ENCODE measurements around the gene GBX1. TPM values are rescaled to one million over a fixed set of nuclear protein-coding genes. Genes with fewer than 3 reads are reported as not detected.

The GBX1 gene
- total and polyA plus RNA-seq, 2 of the 4 experiments (the other 2 are of a cell fraction) = not detected

GRCh38 chr7:151125846-151126481 is 41.5 kb downstream of the GBX1 start:
- Histone ChIP-seq H3K18ac (ENCODE audit: low read depth, low read length) (no peak overlapping the region), H3K56ac (ENCODE audit: extremely low read depth, insufficient read depth, low read length) (no peak overlapping the region), H3K4me2 (ENCODE audit: low read depth, low read length) (no peak overlapping the region), H2BK5ac (ENCODE audit: low read depth, low read length, poor library complexity, severe bottlenecking) (no peak overlapping the region), H2AK5ac (ENCODE audit: low read depth, low read length) (no peak overlapping the region), H4K20me1 (ENCODE audit: insufficient read depth, low read length) (peaks cover 32% of the 10 kb centered on the region), H3K9me3 (ENCODE audit: control insufficient read depth, insufficient read depth, low read length) (no peaks in the 10 kb centered on the region), H4K5ac (ENCODE audit: low read depth, low read length) (no peak overlapping the region), H3K36me3 (ENCODE audit: control insufficient read depth, insufficient read depth, low read length) (peaks cover 67% of the 10 kb centered on the region), H3K9ac (ENCODE audit: low read depth, low read length) (no peak overlapping the region), H3K27me3 (ENCODE audit: control insufficient read depth, insufficient read depth, low read length) (no peaks in the 10 kb centered on the region), H2AK9ac (replicated peaks; ENCODE audit: low read depth, low read length, poor library complexity) (no peak overlapping the region), H2BK20ac (ENCODE audit: low read depth, low read length) (no peak overlapping the region), H2AFZ (replicated peaks; ENCODE audit: low read length, poor library complexity) (no peak overlapping the region), H4K91ac (ENCODE audit: insufficient read depth, low read depth, low read length) (no peak overlapping the region), H4K8ac (ENCODE audit: low read depth in 2 of 2, low read length in 2 of 2) (no peak overlapping the region), H3K4me3 (ENCODE audit: insufficient read depth, low read depth, low read length) (no peak overlapping the region), H3K23ac (ENCODE audit: low read depth, low read length) (no peak overlapping the region), H3K27ac (ENCODE audit: insufficient read depth, low read length) (no peak overlapping the region), H3K79me1 (ENCODE audit: low read depth in 1 of 2, low read length in 2 of 2) (peaks cover 0 to 28% of the 10 kb centered on the region in 2 experiments; a peak in 3 of 4 replicates), H3K14ac (replicated peaks; ENCODE audit: low read depth, low read length) (no peak overlapping the region), H2BK15ac (ENCODE audit: low read depth, low read length) (no peak overlapping the region), H3K4ac (ENCODE audit: low read depth, low read length) (no peak overlapping the region), H2BK120ac (ENCODE audit: low read depth, low read length) (no peak overlapping the region), H3K4me1 (ENCODE audit: control insufficient read depth, insufficient read depth, low read length) (no peaks in the 10 kb centered on the region), H3K9me1 (ENCODE audit: insufficient read depth, low read length) (no peaks in the 10 kb centered on the region)
- ATAC-seq (ENCODE audit: low read depth) (no peak), DNase-seq (no peak)
- dilution Hi-C loops (cut with HindIII; ENCODE audit: low sequenced_read_pairs, unreplicated experiment) = no loop called here
- TF ChIP-seq RAD21 (IDR thresholded peaks at IDR 0.05; ENCODE audit: low read length) (no peak), CEBPB (IDR thresholded peaks at IDR 0.05; ENCODE audit: low read depth, low read length) (no peak), SMC3 (IDR thresholded peaks at IDR 0.05; ENCODE audit: low read depth, low read length) (no peak), MAZ (IDR thresholded peaks at IDR 0.05; ENCODE audit: borderline replicate concordance, low read depth, low read length) (no peak), CTCF (conservative IDR thresholded peaks at IDR 0.05; ENCODE audit: low read depth, low read length) (no peak), MAFK (IDR thresholded peaks at IDR 0.05; ENCODE audit: low read depth, low read length) (no peak), RCOR1 (IDR thresholded peaks at IDR 0.05; ENCODE audit: insufficient replicate concordance, low read length) (no peak), ELK1 (IDR thresholded peaks at IDR 0.05; ENCODE audit: borderline replicate concordance, low read depth, low read length) (no peak), NFE2L2 (IDR thresholded peaks at IDR 0.05; ENCODE audit: low read depth, low read length) (no peak), BHLHE40 (IDR thresholded peaks at IDR 0.05; ENCODE audit: low read depth, low read length) (no peak), POLR2A (IDR thresholded peaks at IDR 0.05; ENCODE audit: low read depth, low read length) (no peak)
- no TSS peak for BruUV-seq (replicated peaks)
- in situ Hi-C loops (cut with MboI; ENCODE audit: low sequenced_read_pairs) = loop anchor here (5.0 to 10.0 kb wide), 2 partner anchors 46 to 179 kb away; no protein-coding TSS in a partner anchor
- ChIA-PET CTCF (no interaction called here), POLR2A (ENCODE audit: unreplicated experiment) (no interaction called here)
- intact Hi-C loops (cut with micrococcal nuclease) = no loop called here
- WGBS, 2 experiments (ENCODE audit: extremely low coverage in 2 of 2, insufficient read length in 1 of 2) = 69% methylated on average over 3 of the region's 58 CpGs; no CpG with 5 or more reads in 1 of the 2 experiments
